Spinal cord (tissue), 10 donors: ENCODE data around the gene CCNF. TPM values are rescaled to one million over a fixed set of nuclear protein-coding genes. Genes with fewer than 3 reads are reported as not detected.

Experiments
- DNase-seq, 6 donors: peaks; one replicate each; pipeline versions ENCODE4 v3.0.0 to v3.0.0-alpha.2; 2013 to 2015; ENCODE audit warnings: low spot score in 6 of 6, low read depth in 4 of 6
- H3K27ac ChIP-seq: one replicate; pipeline ENCODE4 v1.5.1; 2013; ENCODE audit warnings: low read depth, low read length, control low read depth
- H3K27me3 ChIP-seq: one replicate; pipeline ENCODE4 v1.6.1; 2013; ENCODE audit warnings: low read length; ENCODE audit not compliant: control insufficient read depth, insufficient read depth
- H3K36me3 ChIP-seq: one replicate; pipeline ENCODE4 v1.6.1; 2013; ENCODE audit warnings: low read length; ENCODE audit not compliant: control insufficient read depth, insufficient read depth
- H3K4me1 ChIP-seq: one replicate; pipeline ENCODE4 v1.6.1; 2013; ENCODE audit warnings: low read length; ENCODE audit not compliant: control insufficient read depth, insufficient read depth
- H3K4me3 ChIP-seq: one replicate; pipeline ENCODE4 v1.5.1; 2013; ENCODE audit warnings: low read depth, low read length, control low read depth
- H3K9me3 ChIP-seq: one replicate; pipeline ENCODE4 v1.6.1; 2013; ENCODE audit warnings: low read length; ENCODE audit not compliant: control insufficient read depth, insufficient read depth
- WGBS: methylation state at CpG from one replicate; pipeline ENCODE4 v1.1.5; 2013; ENCODE audit warnings: missing lambda C conversion rate; ENCODE audit not compliant: insufficient coverage; 5-methylcytosine and 5-hydroxymethylcytosine counted together
- polyA plus RNA-seq, 2 donors: library from polyadenylated mRNA; unstranded; fragments of 120-200 nt; gene quantifications; one replicate each; pipeline ENCODE4 v1.2.1, GENCODE V29; 2013; ENCODE audit not compliant: insufficient read length in 2 of 2
- total RNA-seq, 2 donors: library from RNA; depleted of rRNA in 1 of 2; stranded (reverse); fragments of 120-200 nt in 1 of 2; fragments of >200 nt in 1 of 2; gene quantifications; one replicate each; pipeline versions ENCODE4 v1.2.3 to v1.2.4, GENCODE V29; 2013 to 2014
- donor health status: healthy.

CCNF gene
- total and polyA plus RNA-seq, 4 donors, result 7.6 to 11.6 (median 9.7) TPM

GRCh38 chr16:2392025-2392424 lies 37.2 kb upstream of the CCNF start:
- H3K36me3 ChIP-seq, result no peaks in the 10 kb centered on the region
- no peaks in the 10 kb centered on the region for H3K4me1 ChIP-seq
- H3K27me3 ChIP-seq, result no peaks in the 10 kb centered on the region
- no peak overlapping the region for H3K27ac ChIP-seq
- no peak overlapping the region for H3K4me3 ChIP-seq
- DNase-seq, result no peak
- H3K9me3 ChIP-seq, result peaks cover 5% of the 10 kb centered on the region

- Histone ChIP-seq H3K4me3 (no peak overlapping the region), H3K36me3 (no peaks in the 10 kb centered on the region), H3K4me1 (no peaks in the 10 kb centered on the region), H3K27me3 (no peaks in the 10 kb centered on the region), H3K9me3 (no peaks in the 10 kb centered on the region), H3K27ac (no peak overlapping the region)
- WGBS, result 100% methylated on average over 2 of the region's 5 CpGs
- no peak for DNase-seq
Observed at GRCh38 chr16:2398520-2398919, 30.7 kb upstream of the CCNF start.

- H3K4me3 ChIP-seq, result no peak overlapping the region
Observed at GRCh38 chr16:2404099-2404498, 25.1 kb upstream of the CCNF start.

GRCh38 chr16:2415085-2415484 lies 14.2 kb upstream of the CCNF start:
- DNase-seq, result no peak
- Histone ChIP-seq H3K36me3 (no peaks in the 10 kb centered on the region), H3K27me3 (peaks cover 6% of the 10 kb centered on the region), H3K4me3 (no peak overlapping the region), H3K27ac (no peak overlapping the region), H3K4me1 (no peaks in the 10 kb centered on the region), H3K9me3 (no peaks in the 10 kb centered on the region)
- no CpG with 5 or more reads among the region's 2 CpGs for WGBS

More at GRCh38 chr16:2404099-2404498, 25.1 kb upstream of the CCNF start:
- Histone ChIP-seq H3K36me3 (no peaks in the 10 kb centered on the region), H3K27me3 (no peaks in the 10 kb centered on the region), H3K9me3 (no peaks in the 10 kb centered on the region), H3K4me1 (no peaks in the 10 kb centered on the region), H3K27ac (no peak overlapping the region)
- WGBS, result 83% methylated on average over 2 of the region's 4 CpGs
- no peak for DNase-seq

GRCh38 chr16:2420035-2420434 lies 9.2 kb upstream of the CCNF start:
- peaks cover 5% of the 10 kb centered on the region for H3K4me1 ChIP-seq
- no peak overlapping the region for H3K27ac ChIP-seq
- no peak overlapping the region for H3K4me3 ChIP-seq
- H3K9me3 ChIP-seq, result no peaks in the 10 kb centered on the region
- no peaks in the 10 kb centered on the region for H3K27me3 ChIP-seq
- no peaks in the 10 kb centered on the region for H3K36me3 ChIP-seq
- DNase-seq, result no peak

- WGBS, result 87% methylated on average over 5 of the region's 7 CpGs
Observed at GRCh38 chr16:2422123-2422867, 7.0 kb upstream of the CCNF start.

GRCh38 chr16:2424061-2425007 lies 4.9 kb upstream of the CCNF start:
- DNase-seq, result no peak
- Histone ChIP-seq H3K4me3 (no peak overlapping the region), H3K27ac (no peak overlapping the region), H3K36me3 (peaks cover 2% of the 10 kb centered on the region), H3K9me3 (no peaks in the 10 kb centered on the region), H3K4me1 (peaks cover 19% of the 10 kb centered on the region), H3K27me3 (no peaks in the 10 kb centered on the region)
- 91% methylated on average over 22 of the region's 25 CpGs for WGBS

More at GRCh38 chr16:2422123-2422867, 7.0 kb upstream of the CCNF start:
- no peaks in the 10 kb centered on the region for H3K9me3 ChIP-seq
- DNase-seq, result no peak
- no peak overlapping the region for H3K4me3 ChIP-seq
- H3K27me3 ChIP-seq, result no peaks in the 10 kb centered on the region
- H3K4me1 ChIP-seq, result peaks cover 9% of the 10 kb centered on the region
- H3K36me3 ChIP-seq, result peaks cover 2% of the 10 kb centered on the region
- H3K27ac ChIP-seq, result no peak overlapping the region

GRCh38 chr16:2425008-2425518 lies 4.2 kb upstream of the CCNF start:
- Histone ChIP-seq H3K4me3 (no peak overlapping the region), H3K27me3 (no peaks in the 10 kb centered on the region), H3K27ac (no peak overlapping the region), H3K4me1 (peaks cover 22% of the 10 kb centered on the region), H3K36me3 (peaks cover 2% of the 10 kb centered on the region), H3K9me3 (no peaks in the 10 kb centered on the region)
- peak in 2 of 6 donors; percentile 31 to 43 for DNase-seq
- 67% methylated on average over 5 of the region's 9 CpGs for WGBS

- H3K4me3 ChIP-seq, result no peak overlapping the region
- peaks cover 29% of the 10 kb centered on the region for H3K4me1 ChIP-seq
- DNase-seq, result no peak
- no peaks in the 10 kb centered on the region for H3K27me3 ChIP-seq
- H3K36me3 ChIP-seq, result peaks cover 2% of the 10 kb centered on the region
- 95% methylated on average over 13 of the region's 13 CpGs for WGBS
- no peak overlapping the region for H3K27ac ChIP-seq
- H3K9me3 ChIP-seq, result no peaks in the 10 kb centered on the region
Observed at GRCh38 chr16:2425825-2426430, 3.3 kb upstream of the CCNF start.
